Panc1 (cell line): ENCODE measurements around the gene CHL1. TPM values are rescaled to one million over a fixed set of nuclear protein-coding genes. Genes with fewer than 3 reads are reported as not detected.

ENCODE experiments used
- ATAC-seq: fragments of 200-7000 bp; cut with Tn5 transposase; 2 replicates; pipeline ENCODE4 v1.9.1; 2020; ENCODE audit warnings: mild to moderate bottlenecking, moderate library complexity
- BruUV-seq: library from RNA; stranded (reverse); fragments of 400-500 nt; replicated peaks from 2 replicates; lab custom pipeline; 2021; lab: Mats Ljungman, UMichigan
- CTCF ChIA-PET: fragments of 300-600 bp; sonication (Branson Sonifier 250); formaldehyde crosslinking; loops from one replicate; lab custom pipeline; 2022; ENCODE audit warnings: antibody characterized with exemption; lab: Charles Lee
- POLR2A ChIA-PET: fragments of 300-600 bp; sonication (Branson Sonifier 250); formaldehyde crosslinking; loops from one replicate; lab custom pipeline; 2022; ENCODE audit warnings: antibody characterized with exemption; lab: Charles Lee
- DNase-seq: peaks from one replicate; pipeline ENCODE4 v3.0.0-alpha.2; 2010; ENCODE audit warnings: low read depth, low spot score
- H3K27ac ChIP-seq: 2 replicates; pipeline ENCODE4 v1.5.1; 2011; ENCODE audit warnings: mild to moderate bottlenecking, low read length, inconsistent platforms
- H3K27me3 ChIP-seq: fragments of 200-500 bp; sonication (Bioruptor generic); 2 replicates; pipeline ENCODE4 v1.6.0; 2014; ENCODE audit warnings: low read length, inconsistent platforms; ENCODE audit not compliant: control insufficient read depth, insufficient read depth
- H3K36me3 ChIP-seq: fragments of 200-500 bp; sonication (Bioruptor generic); 2 replicates; pipeline ENCODE4 v1.5.1; 2014; ENCODE audit warnings: inconsistent platforms, mild to moderate bottlenecking, low read length, moderate library complexity; ENCODE audit not compliant: control insufficient read depth, insufficient read depth
- H3K4me1 ChIP-seq: 2 replicates; pipeline ENCODE4 v1.5.1; 2011; ENCODE audit warnings: inconsistent platforms, mild to moderate bottlenecking, low read length, moderate library complexity; ENCODE audit not compliant: control insufficient read depth, insufficient read depth
- H3K4me3 ChIP-seq, 2 experiments: 2 replicates each; pipeline ENCODE4 v1.5.1; 2011 to 2012; ENCODE audit warnings: low read depth in 2 of 2, low read length in 2 of 2, mild to moderate bottlenecking in 2 of 2, inconsistent platforms in 1 of 2, moderate library complexity in 1 of 2
- H3K9me3 ChIP-seq: fragments of 200-500 bp; sonication (Bioruptor generic); 2 replicates; pipeline ENCODE4 v1.5.1; 2014; ENCODE audit warnings: low read depth, mild to moderate bottlenecking, inconsistent platforms, low read length, moderate library complexity; ENCODE audit not compliant: control insufficient read depth, insufficient read depth
- POLR2AphosphoS5 ChIP-seq: IDR thresholded peaks from 2 replicates; pipeline ENCODE4 v1.6.1; 2012; ENCODE audit warnings: mild to moderate bottlenecking, low read depth, low read length, moderate library complexity
- SIN3A ChIP-seq: IDR thresholded peaks from 2 replicates; pipeline ENCODE4 v1.6.1; 2012; ENCODE audit warnings: low read depth, mild to moderate bottlenecking, low read length, moderate library complexity, borderline replicate concordance; ENCODE audit not compliant: insufficient read depth
- TCF7L2 ChIP-seq: IDR thresholded peaks from 2 replicates; pipeline ENCODE4 v1.6.1; 2011; ENCODE audit warnings: mild to moderate bottlenecking, low read depth, low read length, inconsistent platforms
- in situ Hi-C: cut with HindIII; loops from 2 replicates; pipeline ENCODE4 v1.10.0; 2016; ENCODE audit warnings: low sequenced_read_pairs, low pct_unique_long_range_greater_than_20kb
- intact Hi-C: fragments of 100-400 bp; cut with micrococcal nuclease; formaldehyde crosslinking; loops from one replicate; pipeline ENCODE4 v1.10.0; 2022; ENCODE audit not compliant: unreplicated experiment
- total RNA-seq: library from RNA; stranded (reverse); gene quantifications from one replicate; pipeline ENCODE4 v1.2.1, GENCODE V29; 2021; ENCODE audit not compliant: unreplicated experiment
- TF ChIP-seq, protein P1 (sequence below), 2 experiments: IDR thresholded peaks; 2 replicates each; pipeline ENCODE4 v1.6.1; 2011 to 2012; ENCODE audit warnings: low read depth in 2 of 2, control low read depth in 1 of 2, low read length in 1 of 2, mild to moderate bottlenecking in 1 of 2, moderate library complexity in 1 of 2; ENCODE audit not compliant: insufficient read depth in 1 of 2
- TF ChIP-seq, protein P2 (sequence below): fragments of 450-650 bp; IDR thresholded peaks from 2 replicates; pipeline ENCODE4 v1.5.1; 2017; ENCODE audit warnings: mild to moderate bottlenecking

CHL1 gene
- total RNA-seq, 1 experiment from 2014 or later: not detected

DNA sequence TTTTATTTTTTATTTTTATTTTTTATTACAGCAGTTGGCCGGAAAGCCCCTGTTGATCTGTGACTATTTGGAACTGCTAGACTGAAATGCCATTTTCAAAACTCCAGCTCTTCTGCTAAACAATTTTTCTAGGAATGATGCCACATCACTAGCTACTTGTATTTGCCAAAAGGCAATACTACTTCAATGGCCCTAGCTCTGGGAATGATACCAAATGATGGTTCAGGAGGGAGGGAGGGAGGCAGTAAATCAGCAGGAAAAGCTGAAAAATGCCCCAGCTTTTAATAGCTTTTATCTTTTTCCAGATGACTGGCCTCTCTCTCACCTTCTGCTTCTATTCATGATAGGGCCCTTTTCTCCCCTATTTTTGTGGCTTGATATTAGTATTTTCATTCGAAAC lies 2.6 kb upstream of the CHL1 start:
- no peaks in the 10 kb centered on the region for H3K4me1 ChIP-seq
- H3K27me3 ChIP-seq: no peaks in the 10 kb centered on the region
- ATAC-seq (no peak), DNase-seq (no peak)
- intact Hi-C loops (no loop called here), in situ Hi-C loops (no loop called here)
- BruUV-seq: no TSS peak
- ChIA-PET POLR2A (no interaction called here), CTCF (no interaction called here)
- no peaks in the 10 kb centered on the region for H3K9me3 ChIP-seq
- TF ChIP-seq, protein P1, sequence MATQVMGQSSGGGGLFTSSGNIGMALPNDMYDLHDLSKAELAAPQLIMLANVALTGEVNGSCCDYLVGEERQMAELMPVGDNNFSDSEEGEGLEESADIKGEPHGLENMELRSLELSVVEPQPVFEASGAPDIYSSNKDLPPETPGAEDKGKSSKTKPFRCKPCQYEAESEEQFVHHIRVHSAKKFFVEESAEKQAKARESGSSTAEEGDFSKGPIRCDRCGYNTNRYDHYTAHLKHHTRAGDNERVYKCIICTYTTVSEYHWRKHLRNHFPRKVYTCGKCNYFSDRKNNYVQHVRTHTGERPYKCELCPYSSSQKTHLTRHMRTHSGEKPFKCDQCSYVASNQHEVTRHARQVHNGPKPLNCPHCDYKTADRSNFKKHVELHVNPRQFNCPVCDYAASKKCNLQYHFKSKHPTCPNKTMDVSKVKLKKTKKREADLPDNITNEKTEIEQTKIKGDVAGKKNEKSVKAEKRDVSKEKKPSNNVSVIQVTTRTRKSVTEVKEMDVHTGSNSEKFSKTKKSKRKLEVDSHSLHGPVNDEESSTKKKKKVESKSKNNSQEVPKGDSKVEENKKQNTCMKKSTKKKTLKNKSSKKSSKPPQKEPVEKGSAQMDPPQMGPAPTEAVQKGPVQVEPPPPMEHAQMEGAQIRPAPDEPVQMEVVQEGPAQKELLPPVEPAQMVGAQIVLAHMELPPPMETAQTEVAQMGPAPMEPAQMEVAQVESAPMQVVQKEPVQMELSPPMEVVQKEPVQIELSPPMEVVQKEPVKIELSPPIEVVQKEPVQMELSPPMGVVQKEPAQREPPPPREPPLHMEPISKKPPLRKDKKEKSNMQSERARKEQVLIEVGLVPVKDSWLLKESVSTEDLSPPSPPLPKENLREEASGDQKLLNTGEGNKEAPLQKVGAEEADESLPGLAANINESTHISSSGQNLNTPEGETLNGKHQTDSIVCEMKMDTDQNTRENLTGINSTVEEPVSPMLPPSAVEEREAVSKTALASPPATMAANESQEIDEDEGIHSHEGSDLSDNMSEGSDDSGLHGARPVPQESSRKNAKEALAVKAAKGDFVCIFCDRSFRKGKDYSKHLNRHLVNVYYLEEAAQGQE (IDR thresholded peaks at IDR 0.05; ENCODE audit: insufficient read depth in 1 of 2, low read depth in 2 of 2, low read length in 1 of 2): no peak
- TF ChIP-seq TCF7L2: no peak
- no peak for TF ChIP-seq POLR2AphosphoS5
- TF ChIP-seq, protein P2, sequence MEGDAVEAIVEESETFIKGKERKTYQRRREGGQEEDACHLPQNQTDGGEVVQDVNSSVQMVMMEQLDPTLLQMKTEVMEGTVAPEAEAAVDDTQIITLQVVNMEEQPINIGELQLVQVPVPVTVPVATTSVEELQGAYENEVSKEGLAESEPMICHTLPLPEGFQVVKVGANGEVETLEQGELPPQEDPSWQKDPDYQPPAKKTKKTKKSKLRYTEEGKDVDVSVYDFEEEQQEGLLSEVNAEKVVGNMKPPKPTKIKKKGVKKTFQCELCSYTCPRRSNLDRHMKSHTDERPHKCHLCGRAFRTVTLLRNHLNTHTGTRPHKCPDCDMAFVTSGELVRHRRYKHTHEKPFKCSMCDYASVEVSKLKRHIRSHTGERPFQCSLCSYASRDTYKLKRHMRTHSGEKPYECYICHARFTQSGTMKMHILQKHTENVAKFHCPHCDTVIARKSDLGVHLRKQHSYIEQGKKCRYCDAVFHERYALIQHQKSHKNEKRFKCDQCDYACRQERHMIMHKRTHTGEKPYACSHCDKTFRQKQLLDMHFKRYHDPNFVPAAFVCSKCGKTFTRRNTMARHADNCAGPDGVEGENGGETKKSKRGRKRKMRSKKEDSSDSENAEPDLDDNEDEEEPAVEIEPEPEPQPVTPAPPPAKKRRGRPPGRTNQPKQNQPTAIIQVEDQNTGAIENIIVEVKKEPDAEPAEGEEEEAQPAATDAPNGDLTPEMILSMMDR: no peak
- no peak for TF ChIP-seq SIN3A
- H3K36me3 ChIP-seq: no peaks in the 10 kb centered on the region
- no peak overlapping the region for H3K4me3 ChIP-seq
- H3K27ac ChIP-seq: no peak overlapping the region

DNA sequence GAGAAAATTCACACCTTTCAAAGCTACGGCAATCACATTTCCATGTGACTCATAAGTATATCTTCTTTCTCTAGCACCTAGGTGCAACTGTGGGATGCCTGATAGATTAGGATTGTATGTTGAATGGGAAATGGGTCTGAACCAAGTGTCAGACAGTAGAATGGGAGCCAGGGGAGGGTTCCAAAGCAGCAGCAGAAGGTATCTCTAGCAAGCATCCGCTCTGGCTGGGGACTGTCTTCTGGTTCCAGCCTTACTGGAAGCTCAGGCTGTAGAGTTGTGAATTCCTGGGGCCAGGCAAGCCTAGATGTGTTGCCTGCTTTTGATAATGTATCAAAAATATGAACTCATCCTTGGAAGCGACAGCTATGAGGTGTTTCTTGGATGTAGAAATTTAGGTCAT lies 2.1 kb upstream of the CHL1 start:
- intact Hi-C loops: no loop called here
- BruUV-seq: no TSS peak
- Histone ChIP-seq H3K9me3 (no peaks in the 10 kb centered on the region), H3K27me3 (no peaks in the 10 kb centered on the region), H3K4me3 (no peak overlapping the region), H3K36me3 (no peaks in the 10 kb centered on the region), H3K27ac (no peak overlapping the region), H3K4me1 (no peaks in the 10 kb centered on the region)
- ChIA-PET POLR2A (no interaction called here), CTCF (no interaction called here)
- no peak for DNase-seq
- TF ChIP-seq POLR2AphosphoS5 (no peak), TCF7L2 (no peak), SIN3A (no peak)
- TF ChIP-seq, protein P1 (IDR thresholded peaks at IDR 0.05; ENCODE audit: insufficient read depth in 1 of 2, low read depth in 2 of 2, low read length in 1 of 2): no peak
- in situ Hi-C loops: no loop called here
- ATAC-seq: no peak
